HG03066 (cell line): ENCODE data around the gene C1orf198.

Source experiments
- ATAC-seq: cut with Tn5 transposase; IDR thresholded peaks from one replicate; pipeline ENCODE4 v1.9.1; 2021; ENCODE audit warnings: low read depth; ENCODE audit not compliant: unreplicated experiment

The C1orf198 gene

GRCh38 chr1:230867903-230868735 is at the start of gene C1orf198:
TSS of gene C1orf198 (minus strand) at chr1:230868521. CDS start at chr1:230868512, 9 bp downstream.
- ATAC-seq: peak; percentile 83

DNA sequence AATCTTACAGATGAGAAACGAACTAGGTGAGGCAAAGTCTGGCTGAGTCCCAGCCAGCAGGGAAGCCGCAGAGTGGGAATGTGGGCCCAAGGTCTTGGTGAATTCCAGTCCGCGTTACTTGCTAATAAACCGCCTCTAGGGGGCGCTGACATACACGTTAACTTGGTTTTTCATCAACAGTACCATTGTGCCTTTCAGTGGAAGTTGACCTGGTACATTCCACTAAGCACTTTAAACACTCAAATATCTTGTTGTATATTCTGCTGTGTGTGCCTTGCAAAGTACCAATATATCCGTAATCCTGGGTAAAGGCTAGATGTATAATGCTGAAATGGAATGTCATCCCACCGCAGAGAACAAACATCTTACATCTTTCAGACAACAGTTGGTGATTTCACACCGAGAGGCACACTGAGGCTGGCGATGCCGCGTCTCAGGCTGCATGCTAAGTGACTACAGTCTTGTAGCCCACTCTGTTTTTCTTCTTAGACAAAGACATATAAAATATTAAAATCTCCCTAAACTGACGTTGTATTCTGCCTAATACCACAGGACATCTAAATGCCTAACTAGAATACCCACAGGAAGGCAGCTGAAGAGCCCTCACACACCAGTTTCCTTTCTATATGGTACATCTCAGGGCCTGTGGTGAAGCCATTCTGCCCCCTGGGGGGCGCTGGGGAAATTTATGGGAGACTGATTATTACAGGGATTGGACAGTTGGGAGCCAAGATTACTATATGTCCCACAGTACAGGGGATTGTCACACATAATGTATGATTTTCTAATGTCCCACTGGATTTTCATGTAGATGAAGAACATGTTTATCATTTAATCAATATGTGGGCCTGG is 49.2 kb upstream of the C1orf198 start:
- ATAC-seq: peak; percentile 58

- ATAC-seq: no peak
These were observed 48.4 kb upstream of the C1orf198 start for GRCh38 chr1:230916587-230917283.

- no peak for ATAC-seq
These were observed 46.8 kb upstream of the C1orf198 start for GRCh38 chr1:230915078-230915477.

DNA sequence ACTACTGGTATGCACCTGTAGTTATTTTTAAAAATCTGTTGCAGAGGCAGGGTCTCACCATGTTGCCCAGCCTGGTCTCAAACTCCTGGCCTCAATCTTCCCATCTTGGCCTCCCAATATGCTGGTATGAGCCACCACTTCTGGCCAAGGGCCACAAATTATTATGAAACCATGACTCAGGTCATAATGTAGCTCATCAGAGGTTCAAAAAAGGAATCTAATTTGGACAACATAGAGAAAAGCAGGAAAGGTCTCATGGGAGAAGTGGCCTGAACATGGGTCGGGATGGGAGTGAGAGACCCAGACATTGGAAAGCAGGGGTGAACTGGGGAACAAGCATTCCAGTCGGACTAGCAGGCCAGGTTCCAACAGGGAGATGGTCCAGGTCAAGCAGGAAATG is 45.2 kb upstream of the C1orf198 start:
- no peak for ATAC-seq

DNA sequence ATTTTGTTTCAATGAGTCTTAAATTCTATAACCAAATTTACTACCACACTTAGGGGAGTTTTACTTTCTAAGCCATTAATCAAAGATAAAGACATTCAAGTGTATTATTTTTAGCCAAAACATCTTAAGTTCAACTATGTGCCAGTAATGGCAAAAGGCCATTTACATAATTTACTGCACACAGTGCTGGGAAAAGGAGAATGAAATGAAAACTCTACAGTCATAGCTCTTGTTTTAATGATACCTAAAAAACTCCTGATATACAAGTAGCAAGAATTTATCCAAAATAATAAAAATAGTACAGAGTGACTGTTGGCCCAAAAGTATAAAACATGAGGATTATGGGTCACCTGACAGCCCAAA is 42.4 kb upstream of the C1orf198 start:
- no peak for ATAC-seq

- no peak for ATAC-seq
These were observed 41.8 kb upstream of the C1orf198 start for GRCh38 chr1:230909974-230910754.

GRCh38 chr1:230907472-230908205 is 39.3 kb upstream of the C1orf198 start:
- ATAC-seq: no peak

- no peak for ATAC-seq
These were observed 37.9 kb upstream of the C1orf198 start for GRCh38 chr1:230906226-230906625.

- ATAC-seq: no peak
These were observed 37.4 kb upstream of the C1orf198 start for GRCh38 chr1:230905733-230906132.

DNA sequence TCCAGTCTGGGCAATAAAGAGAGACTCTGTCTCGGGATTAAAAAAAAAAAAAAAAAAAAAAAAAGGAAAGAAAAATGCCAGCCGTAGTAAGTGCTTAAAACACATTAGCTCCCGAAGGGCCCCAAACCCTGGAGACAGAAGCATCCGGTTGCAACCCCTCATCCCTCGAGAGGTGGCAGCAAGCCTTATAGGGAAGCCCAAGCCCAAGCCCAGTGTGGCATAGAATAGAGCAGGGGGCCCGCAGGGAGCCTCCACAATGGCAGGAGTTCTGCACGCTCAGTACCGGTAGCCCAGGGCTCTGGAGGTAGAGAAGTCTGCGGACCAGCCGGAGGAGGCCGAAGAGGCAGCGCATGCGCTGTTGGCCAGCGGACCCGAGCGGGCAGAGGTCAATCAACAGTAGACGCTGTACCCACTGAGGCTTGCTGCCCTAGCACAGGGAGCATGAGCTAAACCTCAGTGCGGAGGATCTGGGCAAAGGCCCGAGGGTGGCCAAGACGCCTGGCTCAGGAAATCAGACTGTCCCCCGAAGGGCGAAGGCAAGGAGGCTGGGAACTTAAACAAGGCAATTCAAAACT is 34.1 kb upstream of the C1orf198 start:
- no peak for ATAC-seq

- ATAC-seq: no peak
These were observed 33.4 kb upstream of the C1orf198 start for GRCh38 chr1:230901671-230902070.

GRCh38 chr1:230900984-230901383 is 32.7 kb upstream of the C1orf198 start:
- no peak for ATAC-seq

- no peak for ATAC-seq
These were observed 31.5 kb upstream of the C1orf198 start for GRCh38 chr1:230899841-230900251.

DNA sequence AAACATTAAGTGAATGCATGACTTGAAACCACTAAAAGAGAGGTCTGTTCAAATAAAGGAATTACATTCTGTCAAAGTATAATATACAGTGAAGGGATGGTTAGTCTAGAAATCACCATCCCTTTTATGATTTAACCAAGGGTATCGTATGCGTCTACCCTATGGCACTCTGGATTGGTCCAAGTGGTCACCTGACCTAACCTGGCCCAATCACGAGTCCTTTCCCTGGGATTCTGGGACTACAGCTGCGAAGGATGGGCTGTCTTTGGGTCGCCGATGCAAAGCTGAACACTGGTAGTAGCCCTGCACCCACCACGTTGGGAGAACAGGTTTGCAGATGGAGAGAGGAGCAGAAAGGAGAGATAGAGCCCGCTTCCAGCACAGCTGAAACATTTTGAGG is 30.4 kb upstream of the C1orf198 start:
- ATAC-seq: no peak

GRCh38 chr1:230898144-230898543 is 29.8 kb upstream of the C1orf198 start:
- no peak for ATAC-seq

- ATAC-seq: no peak
These were observed 28.5 kb upstream of the C1orf198 start for GRCh38 chr1:230896779-230897178.

GRCh38 chr1:230895452-230895851 is 27.1 kb upstream of the C1orf198 start:
- no peak for ATAC-seq

DNA sequence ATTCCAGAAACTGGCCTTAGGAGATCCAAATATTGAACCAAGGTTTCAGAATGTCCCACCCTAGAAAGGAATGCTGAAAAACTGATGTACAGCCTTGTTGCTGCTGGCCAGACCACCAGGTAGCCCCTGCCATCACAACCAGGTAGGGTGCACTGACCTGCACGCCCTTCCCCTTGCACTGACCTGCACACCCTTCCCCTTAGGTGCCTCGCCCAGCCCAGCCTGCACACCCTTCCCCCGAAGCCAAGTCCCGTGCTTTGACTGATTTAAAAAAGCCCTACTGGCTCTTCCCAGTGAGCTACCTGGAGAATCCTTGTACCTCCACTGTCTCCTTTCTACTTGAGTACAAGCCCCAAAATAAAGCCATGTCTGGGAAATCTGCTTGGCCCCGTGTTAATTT is 26.3 kb upstream of the C1orf198 start:
- ATAC-seq: no peak
